ENCODE data around the gene CFAP77.

DNA sequence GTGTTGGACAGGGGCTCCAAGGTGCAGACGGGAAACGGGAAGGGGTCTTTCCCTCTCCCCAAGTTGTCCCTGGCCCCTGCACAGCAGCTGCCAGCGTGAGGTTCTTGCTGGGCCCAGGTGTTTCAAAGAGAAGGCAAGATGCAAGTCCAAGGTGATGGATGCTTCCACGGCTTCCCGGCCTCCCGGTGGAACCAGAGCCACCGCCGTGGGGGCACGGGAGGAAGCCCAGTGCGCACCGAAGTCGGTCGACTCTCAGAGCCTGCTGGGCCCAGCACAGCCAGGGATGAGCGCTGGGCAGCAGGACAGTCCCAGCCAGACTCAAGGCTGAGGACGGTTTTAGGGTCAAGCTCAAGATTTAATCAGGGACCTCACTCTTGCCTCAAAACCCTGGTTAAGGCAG lies 147.1 kb downstream of the CFAP77 start:
- TF ChIP-seq ZBTB1 (CRISPR knock-in tag; IDR thresholded peaks at IDR 0.05; ENCODE audit: borderline replicate concordance) (no peak), ZNF274 (CRISPR knock-in tag; IDR thresholded peaks at IDR 0.05) (no peak), ARHGAP35 (CRISPR knock-in tag; IDR thresholded peaks at IDR 0.05; ENCODE audit: borderline replicate concordance) (no peak), ZNF644 (CRISPR knock-in tag; IDR thresholded peaks at IDR 0.05; ENCODE audit: low read depth) (no peak), NCOA1 (CRISPR knock-in tag; IDR thresholded peaks at IDR 0.05) (no peak), ZNF879 (CRISPR knock-in tag; IDR thresholded peaks at IDR 0.05) (no peak), JUND (CRISPR knock-in tag; IDR thresholded peaks at IDR 0.05) (no peak), KLF16 (CRISPR knock-in tag; IDR thresholded peaks at IDR 0.05) (no peak), MEF2D (CRISPR knock-in tag; IDR thresholded peaks at IDR 0.05) (no peak), PHF8 (CRISPR knock-in tag; IDR thresholded peaks at IDR 0.05) (no peak)
- TF ChIP-seq, protein P1, sequence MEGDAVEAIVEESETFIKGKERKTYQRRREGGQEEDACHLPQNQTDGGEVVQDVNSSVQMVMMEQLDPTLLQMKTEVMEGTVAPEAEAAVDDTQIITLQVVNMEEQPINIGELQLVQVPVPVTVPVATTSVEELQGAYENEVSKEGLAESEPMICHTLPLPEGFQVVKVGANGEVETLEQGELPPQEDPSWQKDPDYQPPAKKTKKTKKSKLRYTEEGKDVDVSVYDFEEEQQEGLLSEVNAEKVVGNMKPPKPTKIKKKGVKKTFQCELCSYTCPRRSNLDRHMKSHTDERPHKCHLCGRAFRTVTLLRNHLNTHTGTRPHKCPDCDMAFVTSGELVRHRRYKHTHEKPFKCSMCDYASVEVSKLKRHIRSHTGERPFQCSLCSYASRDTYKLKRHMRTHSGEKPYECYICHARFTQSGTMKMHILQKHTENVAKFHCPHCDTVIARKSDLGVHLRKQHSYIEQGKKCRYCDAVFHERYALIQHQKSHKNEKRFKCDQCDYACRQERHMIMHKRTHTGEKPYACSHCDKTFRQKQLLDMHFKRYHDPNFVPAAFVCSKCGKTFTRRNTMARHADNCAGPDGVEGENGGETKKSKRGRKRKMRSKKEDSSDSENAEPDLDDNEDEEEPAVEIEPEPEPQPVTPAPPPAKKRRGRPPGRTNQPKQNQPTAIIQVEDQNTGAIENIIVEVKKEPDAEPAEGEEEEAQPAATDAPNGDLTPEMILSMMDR (CRISPR knock-in tag; IDR thresholded peaks at IDR 0.05) = no peak
- TF ChIP-seq, protein P2, sequence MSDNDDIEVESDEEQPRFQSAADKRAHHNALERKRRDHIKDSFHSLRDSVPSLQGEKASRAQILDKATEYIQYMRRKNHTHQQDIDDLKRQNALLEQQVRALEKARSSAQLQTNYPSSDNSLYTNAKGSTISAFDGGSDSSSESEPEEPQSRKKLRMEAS (IDR thresholded peaks at IDR 0.05) = no peak
- TF ChIP-seq, protein P3, sequence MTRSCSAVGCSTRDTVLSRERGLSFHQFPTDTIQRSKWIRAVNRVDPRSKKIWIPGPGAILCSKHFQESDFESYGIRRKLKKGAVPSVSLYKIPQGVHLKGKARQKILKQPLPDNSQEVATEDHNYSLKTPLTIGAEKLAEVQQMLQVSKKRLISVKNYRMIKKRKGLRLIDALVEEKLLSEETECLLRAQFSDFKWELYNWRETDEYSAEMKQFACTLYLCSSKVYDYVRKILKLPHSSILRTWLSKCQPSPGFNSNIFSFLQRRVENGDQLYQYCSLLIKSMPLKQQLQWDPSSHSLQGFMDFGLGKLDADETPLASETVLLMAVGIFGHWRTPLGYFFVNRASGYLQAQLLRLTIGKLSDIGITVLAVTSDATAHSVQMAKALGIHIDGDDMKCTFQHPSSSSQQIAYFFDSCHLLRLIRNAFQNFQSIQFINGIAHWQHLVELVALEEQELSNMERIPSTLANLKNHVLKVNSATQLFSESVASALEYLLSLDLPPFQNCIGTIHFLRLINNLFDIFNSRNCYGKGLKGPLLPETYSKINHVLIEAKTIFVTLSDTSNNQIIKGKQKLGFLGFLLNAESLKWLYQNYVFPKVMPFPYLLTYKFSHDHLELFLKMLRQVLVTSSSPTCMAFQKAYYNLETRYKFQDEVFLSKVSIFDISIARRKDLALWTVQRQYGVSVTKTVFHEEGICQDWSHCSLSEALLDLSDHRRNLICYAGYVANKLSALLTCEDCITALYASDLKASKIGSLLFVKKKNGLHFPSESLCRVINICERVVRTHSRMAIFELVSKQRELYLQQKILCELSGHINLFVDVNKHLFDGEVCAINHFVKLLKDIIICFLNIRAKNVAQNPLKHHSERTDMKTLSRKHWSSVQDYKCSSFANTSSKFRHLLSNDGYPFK (CRISPR knock-in tag; IDR thresholded peaks at IDR 0.05; ENCODE audit: borderline replicate concordance) = no peak
